Panc1 (cell line): ENCODE results near the gene RIN1. TPM values are rescaled to one million over a fixed set of nuclear protein-coding genes. Genes with fewer than 3 reads are reported as not detected.

ENCODE experiments used
- ATAC-seq: fragments of 200-7000 bp; cut with Tn5 transposase; 2 replicates; pipeline ENCODE4 v1.9.1; 2020; ENCODE audit warnings: mild to moderate bottlenecking, moderate library complexity
- BruUV-seq: library from RNA; stranded (reverse); fragments of 400-500 nt; replicated peaks from 2 replicates; lab custom pipeline; 2021; lab: Mats Ljungman, UMichigan
- CTCF ChIA-PET: fragments of 300-600 bp; sonication (Branson Sonifier 250); formaldehyde crosslinking; loops from one replicate; lab custom pipeline; 2022; ENCODE audit warnings: antibody characterized with exemption; lab: Charles Lee
- POLR2A ChIA-PET: fragments of 300-600 bp; sonication (Branson Sonifier 250); formaldehyde crosslinking; loops from one replicate; lab custom pipeline; 2022; ENCODE audit warnings: antibody characterized with exemption; lab: Charles Lee
- DNase-seq: peaks from one replicate; pipeline ENCODE4 v3.0.0-alpha.2; 2010; ENCODE audit warnings: low read depth, low spot score
- H3K27ac ChIP-seq: 2 replicates; pipeline ENCODE4 v1.5.1; 2011; ENCODE audit warnings: mild to moderate bottlenecking, low read length, inconsistent platforms
- H3K27me3 ChIP-seq: fragments of 200-500 bp; sonication (Bioruptor generic); 2 replicates; pipeline ENCODE4 v1.6.0; 2014; ENCODE audit warnings: low read length, inconsistent platforms; ENCODE audit not compliant: control insufficient read depth, insufficient read depth
- H3K36me3 ChIP-seq: fragments of 200-500 bp; sonication (Bioruptor generic); 2 replicates; pipeline ENCODE4 v1.5.1; 2014; ENCODE audit warnings: inconsistent platforms, mild to moderate bottlenecking, low read length, moderate library complexity; ENCODE audit not compliant: control insufficient read depth, insufficient read depth
- H3K4me1 ChIP-seq: 2 replicates; pipeline ENCODE4 v1.5.1; 2011; ENCODE audit warnings: inconsistent platforms, mild to moderate bottlenecking, low read length, moderate library complexity; ENCODE audit not compliant: control insufficient read depth, insufficient read depth
- H3K4me3 ChIP-seq, 2 experiments: 2 replicates each; pipeline ENCODE4 v1.5.1; 2011 to 2012; ENCODE audit warnings: low read depth in 2 of 2, low read length in 2 of 2, mild to moderate bottlenecking in 2 of 2, inconsistent platforms in 1 of 2, moderate library complexity in 1 of 2
- H3K9me3 ChIP-seq: fragments of 200-500 bp; sonication (Bioruptor generic); 2 replicates; pipeline ENCODE4 v1.5.1; 2014; ENCODE audit warnings: low read depth, mild to moderate bottlenecking, inconsistent platforms, low read length, moderate library complexity; ENCODE audit not compliant: control insufficient read depth, insufficient read depth
- CTCF ChIP-seq: fragments of 450-650 bp; IDR thresholded peaks from 2 replicates; pipeline ENCODE4 v1.5.1; 2017; ENCODE audit warnings: mild to moderate bottlenecking
- POLR2AphosphoS5 ChIP-seq: IDR thresholded peaks from 2 replicates; pipeline ENCODE4 v1.6.1; 2012; ENCODE audit warnings: mild to moderate bottlenecking, low read depth, low read length, moderate library complexity
- REST ChIP-seq, 2 experiments: IDR thresholded peaks; 2 replicates each; pipeline ENCODE4 v1.6.1; 2011 to 2012; ENCODE audit warnings: low read depth in 2 of 2, control low read depth in 1 of 2, low read length in 1 of 2, mild to moderate bottlenecking in 1 of 2, moderate library complexity in 1 of 2; ENCODE audit not compliant: insufficient read depth in 1 of 2
- SIN3A ChIP-seq: IDR thresholded peaks from 2 replicates; pipeline ENCODE4 v1.6.1; 2012; ENCODE audit warnings: low read depth, mild to moderate bottlenecking, low read length, moderate library complexity, borderline replicate concordance; ENCODE audit not compliant: insufficient read depth
- TCF7L2 ChIP-seq: IDR thresholded peaks from 2 replicates; pipeline ENCODE4 v1.6.1; 2011; ENCODE audit warnings: mild to moderate bottlenecking, low read depth, low read length, inconsistent platforms
- in situ Hi-C: cut with HindIII; loops from 2 replicates; pipeline ENCODE4 v1.10.0; 2016; ENCODE audit warnings: low sequenced_read_pairs, low pct_unique_long_range_greater_than_20kb
- intact Hi-C: fragments of 100-400 bp; cut with micrococcal nuclease; formaldehyde crosslinking; loops from one replicate; pipeline ENCODE4 v1.10.0; 2022; ENCODE audit not compliant: unreplicated experiment
- total RNA-seq: library from RNA; stranded (reverse); gene quantifications from one replicate; pipeline ENCODE4 v1.2.1, GENCODE V29; 2021; ENCODE audit not compliant: unreplicated experiment

The RIN1 gene
- total RNA-seq, 1 experiment from 2014 or later, result 21.7 TPM

- H3K4me3 ChIP-seq, result no peak overlapping the region
- H3K9me3 ChIP-seq, result no peaks in the 10 kb centered on the region
- no peak overlapping the region for H3K27ac ChIP-seq
- BruUV-seq, result no TSS peak
- CTCF ChIA-PET, result interaction anchor here (0.6 kb wide), 1 partner anchor 727 kb away, joined by 5 read pairs; the partner anchor contains the start of gene EHBP1L1
- TF ChIP-seq SIN3A (no peak), POLR2AphosphoS5 (no peak)
- intact Hi-C loops (no loop called here), in situ Hi-C loops (no loop called here)
- no peaks in the 10 kb centered on the region for H3K36me3 ChIP-seq
- no peak for DNase-seq
- POLR2A ChIA-PET, result no interaction called here
- H3K4me1 ChIP-seq, result no peaks in the 10 kb centered on the region
- no peaks in the 10 kb centered on the region for H3K27me3 ChIP-seq
- ATAC-seq, result no peak
Measured at GRCh38 chr11:66302656-66303055, 33.6 kb downstream of the RIN1 start.

- Histone ChIP-seq H3K36me3 (no peaks in the 10 kb centered on the region), H3K27me3 (no peaks in the 10 kb centered on the region), H3K4me3 (no peak overlapping the region), H3K4me1 (no peaks in the 10 kb centered on the region), H3K9me3 (no peaks in the 10 kb centered on the region), H3K27ac (no peak overlapping the region)
- CTCF ChIA-PET, result interaction anchor here (1.0 kb wide), 1 partner anchor 87 kb away, joined by 6 read pairs; no protein-coding TSS in a partner anchor
- intact Hi-C loops (no loop called here), in situ Hi-C loops (no loop called here)
- ATAC-seq (no peak), DNase-seq (no peak)
- no TSS peak for BruUV-seq
- no peak for TF ChIP-seq SIN3A
- TF ChIP-seq CTCF, result no peak
- POLR2A ChIA-PET, result no interaction called here
Measured at GRCh38 chr11:66299186-66299585, 37.0 kb downstream of the RIN1 start.

GRCh38 chr11:66297610-66298009 is 38.6 kb downstream of the RIN1 start:
- DNase-seq (no peak), ATAC-seq (no peak)
- in situ Hi-C loops, result no loop called here
- intact Hi-C loops, result no loop called here
- Histone ChIP-seq H3K27me3 (no peaks in the 10 kb centered on the region), H3K4me3 (no peak overlapping the region), H3K36me3 (no peaks in the 10 kb centered on the region), H3K4me1 (no peaks in the 10 kb centered on the region), H3K27ac (no peak overlapping the region), H3K9me3 (no peaks in the 10 kb centered on the region)
- TF ChIP-seq TCF7L2, result no peak
- no peak for TF ChIP-seq POLR2AphosphoS5
- no peak for TF ChIP-seq CTCF
- TF ChIP-seq REST (IDR thresholded peaks at IDR 0.05; ENCODE audit: insufficient read depth in 1 of 2, low read depth in 2 of 2, low read length in 1 of 2), result no peak
- TF ChIP-seq SIN3A, result no peak
- CTCF ChIA-PET, result no interaction called here
- BruUV-seq, result no TSS peak
- POLR2A ChIA-PET, result interaction anchor here (1.2 kb wide), 1 partner anchor 9 kb away, joined by 9 read pairs; the partner anchor contains the start of gene YIF1A
